ENCODE results near the gene TMEM217. TPM values are rescaled to one million over a fixed set of nuclear protein-coding genes. Genes with fewer than 3 reads are reported as not detected.

The TMEM217 gene
- total RNA-seq, 1 donor from 2014 or later = 1.8 TPM

DNA sequence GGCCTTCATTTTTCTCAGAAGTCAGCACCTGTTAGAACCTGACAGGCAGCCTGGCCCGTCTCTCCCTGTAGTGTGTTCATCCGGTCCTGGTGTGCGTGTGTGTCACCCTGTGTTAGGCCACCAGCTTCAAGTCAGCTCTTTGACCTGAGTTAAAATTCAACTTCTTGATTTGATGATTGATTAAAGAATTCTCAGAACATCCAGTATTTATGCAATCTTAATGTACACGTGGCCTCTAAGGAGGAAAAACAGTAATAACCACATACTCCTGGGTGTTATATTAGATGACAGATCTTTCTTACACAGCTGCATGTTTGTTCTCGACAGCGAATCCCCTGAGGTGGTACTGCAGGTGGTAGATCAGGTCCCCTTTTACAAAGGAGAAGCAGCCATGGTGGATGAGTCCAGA is 19.1 kb upstream of the TMEM217 start:
- ATAC-seq (no peak), DNase-seq (no peak)
- H3K27ac ChIP-seq = no peak overlapping the region
- no peaks in the 10 kb centered on the region for H3K27me3 ChIP-seq
- H3K9me3 ChIP-seq = no peaks in the 10 kb centered on the region
- TF ChIP-seq, protein P1, sequence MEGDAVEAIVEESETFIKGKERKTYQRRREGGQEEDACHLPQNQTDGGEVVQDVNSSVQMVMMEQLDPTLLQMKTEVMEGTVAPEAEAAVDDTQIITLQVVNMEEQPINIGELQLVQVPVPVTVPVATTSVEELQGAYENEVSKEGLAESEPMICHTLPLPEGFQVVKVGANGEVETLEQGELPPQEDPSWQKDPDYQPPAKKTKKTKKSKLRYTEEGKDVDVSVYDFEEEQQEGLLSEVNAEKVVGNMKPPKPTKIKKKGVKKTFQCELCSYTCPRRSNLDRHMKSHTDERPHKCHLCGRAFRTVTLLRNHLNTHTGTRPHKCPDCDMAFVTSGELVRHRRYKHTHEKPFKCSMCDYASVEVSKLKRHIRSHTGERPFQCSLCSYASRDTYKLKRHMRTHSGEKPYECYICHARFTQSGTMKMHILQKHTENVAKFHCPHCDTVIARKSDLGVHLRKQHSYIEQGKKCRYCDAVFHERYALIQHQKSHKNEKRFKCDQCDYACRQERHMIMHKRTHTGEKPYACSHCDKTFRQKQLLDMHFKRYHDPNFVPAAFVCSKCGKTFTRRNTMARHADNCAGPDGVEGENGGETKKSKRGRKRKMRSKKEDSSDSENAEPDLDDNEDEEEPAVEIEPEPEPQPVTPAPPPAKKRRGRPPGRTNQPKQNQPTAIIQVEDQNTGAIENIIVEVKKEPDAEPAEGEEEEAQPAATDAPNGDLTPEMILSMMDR (IDR thresholded peaks at IDR 0.05) = no peak
- peaks cover 10% of the 10 kb centered on the region for H3K4me1 ChIP-seq
- intact Hi-C loops (cut with DNase I) = no loop called here
- H3K36me3 ChIP-seq = peaks cover 3% of the 10 kb centered on the region
- no peak overlapping the region for H3K4me3 ChIP-seq

DNA sequence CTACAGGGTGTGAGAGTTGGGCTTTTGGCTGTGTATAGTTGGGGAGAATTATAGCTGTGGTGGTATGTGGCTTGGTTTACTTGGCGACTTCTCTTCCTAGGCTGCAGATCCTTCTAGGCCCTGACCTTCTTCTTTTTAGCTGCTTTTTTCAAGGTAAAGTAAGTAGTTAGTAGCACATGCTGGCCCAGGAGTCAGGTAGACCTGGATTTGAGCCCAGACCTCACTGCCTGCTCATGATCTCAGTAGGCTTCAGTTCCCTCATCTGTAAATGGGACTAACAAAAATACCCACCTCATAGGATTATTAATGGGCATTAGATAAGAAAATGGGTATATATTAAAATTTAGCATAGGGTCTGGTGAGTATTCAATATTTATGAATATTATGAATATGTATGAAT is 17.4 kb upstream of the TMEM217 start:
- no peak for ATAC-seq

DNA sequence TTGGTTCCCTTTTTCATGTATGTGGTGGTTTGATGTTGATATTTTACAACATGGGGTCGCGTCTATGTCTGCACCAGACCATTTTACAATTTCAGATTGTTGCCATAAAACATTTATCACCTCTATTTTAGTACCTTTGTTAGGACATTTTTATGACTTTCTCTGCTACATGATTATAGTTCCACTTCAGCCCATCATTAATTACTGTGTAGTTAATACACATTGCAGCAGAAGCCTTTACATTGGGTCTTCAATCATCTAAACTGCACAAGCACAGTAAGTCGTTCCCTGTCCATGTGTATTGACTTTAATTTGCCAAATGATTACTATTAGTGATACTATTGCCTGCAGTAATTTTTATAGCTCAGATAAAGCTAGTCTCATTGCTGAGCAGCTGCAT is 15.7 kb upstream of the TMEM217 start:
- TF ChIP-seq, protein P1 (IDR thresholded peaks at IDR 0.05) = no peak
- Histone ChIP-seq H3K27me3 (no peaks in the 10 kb centered on the region), H3K27ac (no peak overlapping the region), H3K4me3 (no peak overlapping the region), H3K36me3 (peaks cover 9% of the 10 kb centered on the region), H3K9me3 (no peaks in the 10 kb centered on the region), H3K4me1 (no peaks in the 10 kb centered on the region)
- ATAC-seq = no peak
- DNase-seq = no peak
- intact Hi-C loops (cut with DNase I) = no loop called here

More for the DNA sequence above, 17.4 kb upstream of the TMEM217 start:
- no peak overlapping the region for H3K4me3 ChIP-seq
- peaks cover 10% of the 10 kb centered on the region for H3K4me1 ChIP-seq
- peaks cover 2% of the 10 kb centered on the region for H3K36me3 ChIP-seq
- no peak for DNase-seq
- TF ChIP-seq, protein P1 (IDR thresholded peaks at IDR 0.05) = no peak
- H3K27ac ChIP-seq = no peak overlapping the region
- H3K9me3 ChIP-seq = no peaks in the 10 kb centered on the region
- intact Hi-C loops (cut with DNase I) = no loop called here
- H3K27me3 ChIP-seq = no peaks in the 10 kb centered on the region

DNA sequence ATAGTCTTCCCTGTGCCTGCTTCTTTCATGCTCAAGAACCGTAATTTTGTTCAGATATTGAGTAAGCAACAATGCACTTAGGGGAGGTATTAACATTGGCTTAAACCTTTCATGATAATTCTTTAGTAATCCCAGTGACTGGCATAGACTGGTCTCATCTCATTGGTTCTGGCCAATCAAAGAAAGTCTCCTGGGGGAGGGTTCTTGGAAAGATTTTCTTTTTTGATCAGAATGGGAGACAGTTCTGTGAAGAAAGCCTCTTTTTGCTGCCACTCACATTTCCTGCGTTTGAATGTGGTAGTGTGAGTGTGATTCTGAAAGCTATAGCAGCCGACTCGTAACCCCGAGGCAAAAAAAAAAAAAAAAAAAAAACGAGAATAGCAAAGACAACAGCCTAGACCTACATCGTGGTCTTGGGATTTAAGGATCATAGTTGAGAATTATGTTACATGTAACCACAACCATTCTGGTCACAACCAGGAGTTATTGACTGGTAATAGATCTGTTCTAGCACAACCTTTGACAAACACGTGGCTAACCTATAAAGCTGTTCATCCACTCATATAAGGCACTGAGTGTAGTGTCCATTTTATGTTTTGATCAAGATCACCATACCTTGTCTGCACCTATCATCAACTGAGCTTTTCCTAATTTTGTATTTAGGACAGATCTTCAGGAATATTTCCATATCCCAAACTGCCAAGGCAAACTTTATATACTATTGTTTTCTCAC is 15.1 kb upstream of the TMEM217 start:
- no peaks in the 10 kb centered on the region for H3K4me1 ChIP-seq
- ATAC-seq (no peak), DNase-seq (no peak)
- H3K4me3 ChIP-seq = no peak overlapping the region
- no peaks in the 10 kb centered on the region for H3K27me3 ChIP-seq
- H3K36me3 ChIP-seq = peaks cover 9% of the 10 kb centered on the region
- intact Hi-C loops (cut with DNase I) = no loop called here
- H3K9me3 ChIP-seq = no peaks in the 10 kb centered on the region
- TF ChIP-seq, protein P1 (IDR thresholded peaks at IDR 0.05) = no peak
- H3K27ac ChIP-seq = no peak overlapping the region

GRCh38 chr6:37269105-37269504 is 11.2 kb upstream of the TMEM217 start:
- intact Hi-C loops (cut with DNase I) = no loop called here
- no peaks in the 10 kb centered on the region for H3K4me1 ChIP-seq
- no peak overlapping the region for H3K4me3 ChIP-seq
- H3K9me3 ChIP-seq = no peaks in the 10 kb centered on the region
- DNase-seq (no peak), ATAC-seq (no peak)
- no peak overlapping the region for H3K27ac ChIP-seq
- peaks cover 9% of the 10 kb centered on the region for H3K36me3 ChIP-seq
- no peaks in the 10 kb centered on the region for H3K27me3 ChIP-seq
- TF ChIP-seq, protein P1 (IDR thresholded peaks at IDR 0.05) = no peak
